HCT116 (cell line): ENCODE results near the gene RAI14. TPM values are rescaled to one million over a fixed set of nuclear protein-coding genes. Genes with fewer than 3 reads are reported as not detected.

ENCODE experiments used
- ATAC-seq: fragments of 200-7000 bp; cut with Tn5 transposase; 2 replicates; pipeline ENCODE4 v1.9.1; 2020; ENCODE audit warnings: mild to moderate bottlenecking, moderate library complexity
- BruUV-seq: library from RNA; stranded (reverse); fragments of 400-500 nt; replicated peaks from 2 replicates; lab custom pipeline; 2021; lab: Mats Ljungman, UMichigan
- CTCF ChIA-PET: fragments of 300-600 bp; sonication (Branson Sonifier 250); formaldehyde crosslinking; loops from one replicate; lab custom pipeline; 2021; ENCODE audit warnings: antibody characterized with exemption; lab: Charles Lee
- POLR2A ChIA-PET: fragments of 300-600, 350-600 bp; sonication (Branson Sonifier 250); formaldehyde crosslinking; loops from one replicate; lab custom pipeline; 2021; ENCODE audit warnings: antibody characterized with exemption; lab: Charles Lee
- RAD21 ChIA-PET, 2 experiments: fragments of 300-600 bp; sonication (Branson Sonifier 250); formaldehyde crosslinking; loops; one replicate each; lab custom pipeline; 2023; ENCODE audit warnings: low total read pairs in 2 of 2; ENCODE audit not compliant: uncharacterized antibody in 2 of 2, unreplicated experiment in 2 of 2, low non-redundant PET in 1 of 2; lab: Charles Lee
- DNase-seq: peaks from one replicate; pipeline ENCODE4 v3.0.0-alpha.2; 2010; ENCODE audit warnings: low read depth, low spot score
- H2AFZ ChIP-seq: fragments of 200-600 bp; shearing (Covaris generic), sonication (generic); 2 replicates; pipeline ENCODE4 v1.6.1; 2017; ENCODE audit warnings: low read depth, mixed run types, mixed read lengths, antibody characterized with exemption, low read length; ENCODE audit not compliant: poor library complexity, severe bottlenecking
- H3K27ac ChIP-seq: 2 replicates; pipeline ENCODE4 v1.5.1; 2012; ENCODE audit warnings: low read depth, low read length
- H3K27me3 ChIP-seq: fragments of 200-600 bp; sonication (generic); 2 replicates; pipeline ENCODE4 v1.6.1; 2016; ENCODE audit warnings: mixed run types, low read length, mixed read lengths; ENCODE audit not compliant: insufficient read depth
- H3K36me3 ChIP-seq, 2 experiments: fragments of 200-500 bp in 1 of 2; fragments of 200-600 bp in 1 of 2; sonication (Bioruptor generic) in 1 of 2; sonication (generic) in 1 of 2; 2 replicates each; pipeline versions ENCODE4 v1.5.1 to v1.6.1; 2014 to 2016; ENCODE audit warnings: low read length in 2 of 2, inconsistent platforms in 1 of 2, mixed read lengths in 1 of 2, mixed run types in 1 of 2; ENCODE audit not compliant: insufficient read depth in 2 of 2, control insufficient read depth in 1 of 2
- H3K4me1 ChIP-seq, 2 experiments: fragments of 200-600 bp in 1 of 2; sonication (generic) in 1 of 2; 2 replicates each; pipeline versions ENCODE4 v1.5.1 to v1.6.1; 2012 to 2017; ENCODE audit warnings: low read length in 2 of 2, inconsistent platforms in 1 of 2, mild to moderate bottlenecking in 1 of 2, mixed read lengths in 1 of 2, mixed run types in 1 of 2, moderate library complexity in 1 of 2; ENCODE audit not compliant: insufficient read depth in 2 of 2, control insufficient read depth in 1 of 2
- H3K4me2 ChIP-seq: fragments of 200-600 bp; sonication (generic); 2 replicates; pipeline ENCODE4 v1.6.1; 2017; ENCODE audit warnings: mixed run types, low read length, mixed read lengths
- H3K4me3 ChIP-seq, 2 experiments: fragments of 200-600 bp in 1 of 2; sonication (generic) in 1 of 2; replicated peaks in 1 of 2; 2 replicates each; pipeline ENCODE4 v1.5.1; 2011 to 2016; ENCODE audit warnings: low read length in 2 of 2, control low read depth in 1 of 2, low read depth in 1 of 2, mild to moderate bottlenecking in 1 of 2, mixed read lengths in 1 of 2, mixed run types in 1 of 2
- H3K79me2 ChIP-seq: fragments of 200-600 bp; sonication (generic); 2 replicates; pipeline ENCODE4 v1.6.1; 2017; ENCODE audit warnings: mild to moderate bottlenecking, mixed run types, low read length, moderate library complexity, mixed read lengths; ENCODE audit not compliant: insufficient read depth
- H3K9ac ChIP-seq: fragments of 200-600 bp; sonication (generic); 2 replicates; pipeline ENCODE4 v1.6.1; 2016; ENCODE audit warnings: low read length, mixed read lengths
- H3K9me2 ChIP-seq: fragments of 200-600 bp; sonication (generic), shearing (Covaris generic); 2 replicates; pipeline ENCODE4 v1.6.1; 2017; ENCODE audit warnings: mixed run types, mild to moderate bottlenecking, moderate library complexity; ENCODE audit not compliant: insufficient read depth
- H3K9me3 ChIP-seq, 2 experiments: fragments of 200-500 bp in 1 of 2; fragments of 200-600 bp in 1 of 2; sonication (Bioruptor generic) in 1 of 2; sonication (generic) in 1 of 2; 2 replicates each; pipeline ENCODE4 v1.6.1; 2014 to 2017; ENCODE audit warnings: low read length in 2 of 2, mixed read lengths in 2 of 2, inconsistent platforms in 1 of 2, low read depth in 1 of 2, mild to moderate bottlenecking in 1 of 2, mixed run types in 1 of 2, moderate library complexity in 1 of 2; ENCODE audit not compliant: control insufficient read depth in 1 of 2, insufficient read depth in 1 of 2
- H4K20me1 ChIP-seq: fragments of 200-600 bp; sonication (generic), shearing (Covaris generic); 2 replicates; pipeline ENCODE4 v1.6.1; 2017; ENCODE audit warnings: mixed run types, mild to moderate bottlenecking, moderate library complexity; ENCODE audit not compliant: insufficient read depth
- ATF3 ChIP-seq: IDR thresholded peaks from 2 replicates; pipeline ENCODE4 v1.6.1; 2012
- CBX3 ChIP-seq: IDR thresholded peaks from 2 replicates; pipeline ENCODE4 v1.6.1; 2012; ENCODE audit warnings: low read depth
- CEBPB ChIP-seq: IDR thresholded peaks from 2 replicates; pipeline ENCODE4 v1.6.1; 2012; ENCODE audit warnings: low read depth
- CTCF ChIP-seq, 3 experiments: fragments of 200-600 bp in 1 of 3; sonication (generic) in 1 of 3; IDR thresholded peaks in 2 of 3; conservative IDR thresholded peaks in 1 of 3; 2 replicates each; pipeline ENCODE4 v1.5.1; 2012 to 2017; ENCODE audit warnings: low read depth in 2 of 3, low read length in 2 of 3, antibody characterized with exemption in 1 of 3, borderline replicate concordance in 1 of 3, control low read depth in 1 of 3, mild to moderate bottlenecking in 1 of 3, mixed read lengths in 1 of 3, mixed run types in 1 of 3, moderate library complexity in 1 of 3; ENCODE audit not compliant: insufficient read depth in 1 of 3
- EGR1 ChIP-seq: IDR thresholded peaks from 2 replicates; pipeline ENCODE4 v1.6.1; 2012; ENCODE audit warnings: low read depth
- ELF1 ChIP-seq: IDR thresholded peaks from 2 replicates; pipeline ENCODE4 v1.6.1; 2012; ENCODE audit warnings: low read depth, borderline replicate concordance
- EZH2 ChIP-seq: fragments of 200-600 bp; sonication (generic); IDR thresholded peaks from 2 replicates; pipeline ENCODE4 v1.6.1; 2017; ENCODE audit warnings: antibody characterized with exemption, mixed run types
- EZH2phosphoT487 ChIP-seq: fragments of 200-600 bp; IDR thresholded peaks from 2 replicates; pipeline ENCODE4 v1.6.1; 2018; ENCODE audit warnings: antibody characterized with exemption, borderline replicate concordance
- FOSL1 ChIP-seq: IDR thresholded peaks from 2 replicates; pipeline ENCODE4 v1.6.1; 2012; ENCODE audit warnings: low read depth
- RAD21 ChIP-seq: IDR thresholded peaks from 2 replicates; pipeline ENCODE4 v1.6.1; 2012; ENCODE audit warnings: low read depth, mild to moderate bottlenecking
- SIN3A ChIP-seq: IDR thresholded peaks from 2 replicates; pipeline ENCODE4 v1.6.1; 2012; ENCODE audit warnings: low read depth
- TCF7L2 ChIP-seq: IDR thresholded peaks from 2 replicates; pipeline ENCODE4 v1.7.0; 2011; ENCODE audit warnings: borderline replicate concordance, inconsistent platforms; ENCODE audit not compliant: insufficient read depth, insufficient read length; ENCODE audit errors: extremely low read depth
- ZFX ChIP-seq: fragments of 450-650 bp; IDR thresholded peaks from 2 replicates; pipeline ENCODE4 v1.6.1; 2017
- intact Hi-C: fragments of 100-400 bp; cut with micrococcal nuclease; formaldehyde crosslinking; loops from 2 replicates; pipeline ENCODE4 v1.10.0; 2022
- total RNA-seq: library from RNA; stranded (reverse); gene quantifications from one replicate; pipeline ENCODE4 v1.2.1, GENCODE V29; 2021; ENCODE audit not compliant: unreplicated experiment
- TF ChIP-seq, protein P1 (sequence below): IDR thresholded peaks from 2 replicates; pipeline ENCODE4 v1.6.1; 2011; ENCODE audit warnings: mild to moderate bottlenecking, low read length, moderate library complexity; ENCODE audit not compliant: insufficient replicate concordance; ENCODE audit errors: extremely low read depth
- TF ChIP-seq, protein P2 (sequence below): IDR thresholded peaks from 2 replicates; pipeline ENCODE4 v1.6.1; 2012; ENCODE audit warnings: low read depth
- TF ChIP-seq, protein P3 (sequence below): IDR thresholded peaks from 2 replicates; pipeline ENCODE4 v1.6.1; 2012

RAI14 gene
- total RNA-seq, 1 experiment from 2014 or later, result 47.9 TPM

GRCh38 chr5:34738381-34738780 is 82.3 kb downstream of the RAI14 start:
- no TSS peak for BruUV-seq
- Histone ChIP-seq H3K4me2 (no peak overlapping the region), H4K20me1 (no peaks in the 10 kb centered on the region), H3K27me3 (no peaks in the 10 kb centered on the region), H3K36me3 (no peaks in the 10 kb centered on the region), H3K4me1 (peaks cover 18 to 24% of the 10 kb centered on the region in 2 experiments), H3K4me3 (no peak overlapping the region), H3K9me3 (no peaks in the 10 kb centered on the region), H3K9me2 (no peaks in the 10 kb centered on the region), H3K27ac (no peak overlapping the region), H2AFZ (no peak overlapping the region), H3K9ac (no peak overlapping the region), H3K79me2 (peaks cover 7% of the 10 kb centered on the region; the same call in 1 of the 2 replicates)
- POLR2A ChIA-PET, result no interaction called here
- intact Hi-C loops, result no loop called here
- no peak for ATAC-seq
- no peak for TF ChIP-seq ATF3
- TF ChIP-seq CEBPB, result no peak
- TF ChIP-seq TCF7L2, result no peak
- no peak for TF ChIP-seq ELF1
- no peak for TF ChIP-seq CTCF (IDR thresholded peaks at IDR 0.05 in 2 of 3, conservative IDR thresholded peaks at IDR 0.05 in 1 of 3; ENCODE audit: borderline replicate concordance in 1 of 3, insufficient read depth in 1 of 3, low read depth in 2 of 3, low read length in 2 of 3)
- TF ChIP-seq, protein P1, sequence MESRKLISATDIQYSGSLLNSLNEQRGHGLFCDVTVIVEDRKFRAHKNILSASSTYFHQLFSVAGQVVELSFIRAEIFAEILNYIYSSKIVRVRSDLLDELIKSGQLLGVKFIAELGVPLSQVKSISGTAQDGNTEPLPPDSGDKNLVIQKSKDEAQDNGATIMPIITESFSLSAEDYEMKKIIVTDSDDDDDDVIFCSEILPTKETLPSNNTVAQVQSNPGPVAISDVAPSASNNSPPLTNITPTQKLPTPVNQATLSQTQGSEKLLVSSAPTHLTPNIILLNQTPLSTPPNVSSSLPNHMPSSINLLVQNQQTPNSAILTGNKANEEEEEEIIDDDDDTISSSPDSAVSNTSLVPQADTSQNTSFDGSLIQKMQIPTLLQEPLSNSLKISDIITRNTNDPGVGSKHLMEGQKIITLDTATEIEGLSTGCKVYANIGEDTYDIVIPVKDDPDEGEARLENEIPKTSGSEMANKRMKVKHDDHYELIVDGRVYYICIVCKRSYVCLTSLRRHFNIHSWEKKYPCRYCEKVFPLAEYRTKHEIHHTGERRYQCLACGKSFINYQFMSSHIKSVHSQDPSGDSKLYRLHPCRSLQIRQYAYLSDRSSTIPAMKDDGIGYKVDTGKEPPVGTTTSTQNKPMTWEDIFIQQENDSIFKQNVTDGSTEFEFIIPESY, result no peak
- no peak for TF ChIP-seq ZFX
- TF ChIP-seq, protein P2, sequence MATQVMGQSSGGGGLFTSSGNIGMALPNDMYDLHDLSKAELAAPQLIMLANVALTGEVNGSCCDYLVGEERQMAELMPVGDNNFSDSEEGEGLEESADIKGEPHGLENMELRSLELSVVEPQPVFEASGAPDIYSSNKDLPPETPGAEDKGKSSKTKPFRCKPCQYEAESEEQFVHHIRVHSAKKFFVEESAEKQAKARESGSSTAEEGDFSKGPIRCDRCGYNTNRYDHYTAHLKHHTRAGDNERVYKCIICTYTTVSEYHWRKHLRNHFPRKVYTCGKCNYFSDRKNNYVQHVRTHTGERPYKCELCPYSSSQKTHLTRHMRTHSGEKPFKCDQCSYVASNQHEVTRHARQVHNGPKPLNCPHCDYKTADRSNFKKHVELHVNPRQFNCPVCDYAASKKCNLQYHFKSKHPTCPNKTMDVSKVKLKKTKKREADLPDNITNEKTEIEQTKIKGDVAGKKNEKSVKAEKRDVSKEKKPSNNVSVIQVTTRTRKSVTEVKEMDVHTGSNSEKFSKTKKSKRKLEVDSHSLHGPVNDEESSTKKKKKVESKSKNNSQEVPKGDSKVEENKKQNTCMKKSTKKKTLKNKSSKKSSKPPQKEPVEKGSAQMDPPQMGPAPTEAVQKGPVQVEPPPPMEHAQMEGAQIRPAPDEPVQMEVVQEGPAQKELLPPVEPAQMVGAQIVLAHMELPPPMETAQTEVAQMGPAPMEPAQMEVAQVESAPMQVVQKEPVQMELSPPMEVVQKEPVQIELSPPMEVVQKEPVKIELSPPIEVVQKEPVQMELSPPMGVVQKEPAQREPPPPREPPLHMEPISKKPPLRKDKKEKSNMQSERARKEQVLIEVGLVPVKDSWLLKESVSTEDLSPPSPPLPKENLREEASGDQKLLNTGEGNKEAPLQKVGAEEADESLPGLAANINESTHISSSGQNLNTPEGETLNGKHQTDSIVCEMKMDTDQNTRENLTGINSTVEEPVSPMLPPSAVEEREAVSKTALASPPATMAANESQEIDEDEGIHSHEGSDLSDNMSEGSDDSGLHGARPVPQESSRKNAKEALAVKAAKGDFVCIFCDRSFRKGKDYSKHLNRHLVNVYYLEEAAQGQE, result no peak
- TF ChIP-seq EZH2phosphoT487, result no peak
- TF ChIP-seq, protein P3, sequence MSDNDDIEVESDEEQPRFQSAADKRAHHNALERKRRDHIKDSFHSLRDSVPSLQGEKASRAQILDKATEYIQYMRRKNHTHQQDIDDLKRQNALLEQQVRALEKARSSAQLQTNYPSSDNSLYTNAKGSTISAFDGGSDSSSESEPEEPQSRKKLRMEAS, result no peak
- TF ChIP-seq EZH2, result no peak
- no peak for TF ChIP-seq FOSL1
- TF ChIP-seq EGR1, result no peak
- TF ChIP-seq CBX3, result no peak
- TF ChIP-seq SIN3A, result no peak
- TF ChIP-seq RAD21, result no peak
- RAD21 ChIA-PET, result no interaction called here
- CTCF ChIA-PET, result no interaction called here
- no peak for DNase-seq
